HL-60 (cell line): ENCODE measurements around the gene GMCL2.
A peak's percentile ranks its signal among the peaks of the same experiment; 100 is the strongest.

Experiments used
- GABPA ChIP-seq: IDR thresholded peaks from 2 replicates; pipeline ENCODE4 v1.6.1; 2012; ENCODE audit warnings: low read depth
- POLR2AphosphoS5 ChIP-seq: IDR thresholded peaks from 2 replicates; pipeline ENCODE4 v1.6.1; 2012; ENCODE audit warnings: low read depth
- SPI1 ChIP-seq: IDR thresholded peaks from 2 replicates; pipeline ENCODE4 v1.6.1; 2012; ENCODE audit warnings: low read depth, mild to moderate bottlenecking, borderline replicate concordance
- TF ChIP-seq, protein P1 (sequence below): IDR thresholded peaks from one replicate; pipeline ENCODE4 v1.5.1; 2011; ENCODE audit warnings: low read length, control low read depth, inconsistent platforms; ENCODE audit not compliant: insufficient read depth
- TF ChIP-seq, protein P2 (sequence below): IDR thresholded peaks from 2 replicates; pipeline ENCODE4 v1.6.1; 2012; ENCODE audit warnings: low read depth; ENCODE audit not compliant: insufficient replicate concordance

DNA sequence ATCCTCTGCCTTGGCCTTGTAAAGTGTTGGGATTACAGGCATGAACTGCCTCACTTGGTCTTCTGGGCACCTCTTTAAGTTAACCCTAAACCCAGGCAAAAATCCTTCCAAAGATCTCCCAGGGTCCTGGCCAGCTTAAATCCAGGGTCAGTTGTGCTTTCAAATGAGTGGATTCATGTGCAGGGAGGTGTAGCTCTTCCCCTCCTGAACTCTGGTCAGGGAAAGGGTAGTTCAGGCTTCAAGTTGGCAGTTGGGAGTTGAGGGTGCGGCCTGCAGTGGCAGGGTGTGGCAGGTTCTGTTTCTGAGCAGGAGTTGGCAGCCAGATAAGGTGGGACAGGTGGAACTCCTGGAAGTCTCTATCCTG lies 20.7 kb upstream of the GMCL2 start:
- TF ChIP-seq, protein P1, sequence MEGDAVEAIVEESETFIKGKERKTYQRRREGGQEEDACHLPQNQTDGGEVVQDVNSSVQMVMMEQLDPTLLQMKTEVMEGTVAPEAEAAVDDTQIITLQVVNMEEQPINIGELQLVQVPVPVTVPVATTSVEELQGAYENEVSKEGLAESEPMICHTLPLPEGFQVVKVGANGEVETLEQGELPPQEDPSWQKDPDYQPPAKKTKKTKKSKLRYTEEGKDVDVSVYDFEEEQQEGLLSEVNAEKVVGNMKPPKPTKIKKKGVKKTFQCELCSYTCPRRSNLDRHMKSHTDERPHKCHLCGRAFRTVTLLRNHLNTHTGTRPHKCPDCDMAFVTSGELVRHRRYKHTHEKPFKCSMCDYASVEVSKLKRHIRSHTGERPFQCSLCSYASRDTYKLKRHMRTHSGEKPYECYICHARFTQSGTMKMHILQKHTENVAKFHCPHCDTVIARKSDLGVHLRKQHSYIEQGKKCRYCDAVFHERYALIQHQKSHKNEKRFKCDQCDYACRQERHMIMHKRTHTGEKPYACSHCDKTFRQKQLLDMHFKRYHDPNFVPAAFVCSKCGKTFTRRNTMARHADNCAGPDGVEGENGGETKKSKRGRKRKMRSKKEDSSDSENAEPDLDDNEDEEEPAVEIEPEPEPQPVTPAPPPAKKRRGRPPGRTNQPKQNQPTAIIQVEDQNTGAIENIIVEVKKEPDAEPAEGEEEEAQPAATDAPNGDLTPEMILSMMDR: no peak
- TF ChIP-seq SPI1: no peak
- TF ChIP-seq, protein P2, sequence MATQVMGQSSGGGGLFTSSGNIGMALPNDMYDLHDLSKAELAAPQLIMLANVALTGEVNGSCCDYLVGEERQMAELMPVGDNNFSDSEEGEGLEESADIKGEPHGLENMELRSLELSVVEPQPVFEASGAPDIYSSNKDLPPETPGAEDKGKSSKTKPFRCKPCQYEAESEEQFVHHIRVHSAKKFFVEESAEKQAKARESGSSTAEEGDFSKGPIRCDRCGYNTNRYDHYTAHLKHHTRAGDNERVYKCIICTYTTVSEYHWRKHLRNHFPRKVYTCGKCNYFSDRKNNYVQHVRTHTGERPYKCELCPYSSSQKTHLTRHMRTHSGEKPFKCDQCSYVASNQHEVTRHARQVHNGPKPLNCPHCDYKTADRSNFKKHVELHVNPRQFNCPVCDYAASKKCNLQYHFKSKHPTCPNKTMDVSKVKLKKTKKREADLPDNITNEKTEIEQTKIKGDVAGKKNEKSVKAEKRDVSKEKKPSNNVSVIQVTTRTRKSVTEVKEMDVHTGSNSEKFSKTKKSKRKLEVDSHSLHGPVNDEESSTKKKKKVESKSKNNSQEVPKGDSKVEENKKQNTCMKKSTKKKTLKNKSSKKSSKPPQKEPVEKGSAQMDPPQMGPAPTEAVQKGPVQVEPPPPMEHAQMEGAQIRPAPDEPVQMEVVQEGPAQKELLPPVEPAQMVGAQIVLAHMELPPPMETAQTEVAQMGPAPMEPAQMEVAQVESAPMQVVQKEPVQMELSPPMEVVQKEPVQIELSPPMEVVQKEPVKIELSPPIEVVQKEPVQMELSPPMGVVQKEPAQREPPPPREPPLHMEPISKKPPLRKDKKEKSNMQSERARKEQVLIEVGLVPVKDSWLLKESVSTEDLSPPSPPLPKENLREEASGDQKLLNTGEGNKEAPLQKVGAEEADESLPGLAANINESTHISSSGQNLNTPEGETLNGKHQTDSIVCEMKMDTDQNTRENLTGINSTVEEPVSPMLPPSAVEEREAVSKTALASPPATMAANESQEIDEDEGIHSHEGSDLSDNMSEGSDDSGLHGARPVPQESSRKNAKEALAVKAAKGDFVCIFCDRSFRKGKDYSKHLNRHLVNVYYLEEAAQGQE: no peak
- peak; percentile 55 for TF ChIP-seq POLR2AphosphoS5
- TF ChIP-seq GABPA: no peak
